HG03045 (cell line): ENCODE results near the gene TPH2.

Experiments used
- ATAC-seq: cut with Tn5 transposase; IDR thresholded peaks from one replicate; pipeline ENCODE4 v1.9.1; 2021; ENCODE audit warnings: mild to moderate bottlenecking, moderate library complexity; ENCODE audit not compliant: unreplicated experiment

TPH2 gene

DNA sequence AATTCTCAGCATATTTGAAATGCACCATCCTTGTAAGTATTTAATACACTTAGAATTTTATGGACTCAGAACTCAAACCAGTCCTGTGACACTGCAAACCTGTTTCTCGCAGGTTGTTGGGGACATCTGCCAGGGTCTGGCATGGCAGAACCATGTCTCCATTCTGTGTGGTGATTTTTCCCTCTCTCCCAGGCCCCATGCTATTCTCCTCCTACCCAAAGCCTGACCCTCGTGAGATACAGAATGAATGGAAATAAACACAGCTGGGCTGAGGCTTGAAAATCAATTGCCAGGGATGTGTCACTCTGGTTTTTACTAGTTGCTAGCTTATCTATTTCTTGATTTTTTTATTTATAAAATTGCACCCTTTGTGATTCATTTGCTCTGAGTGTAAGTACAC, 19.8 kb downstream of the TPH2 start:
- no peak for ATAC-seq

DNA sequence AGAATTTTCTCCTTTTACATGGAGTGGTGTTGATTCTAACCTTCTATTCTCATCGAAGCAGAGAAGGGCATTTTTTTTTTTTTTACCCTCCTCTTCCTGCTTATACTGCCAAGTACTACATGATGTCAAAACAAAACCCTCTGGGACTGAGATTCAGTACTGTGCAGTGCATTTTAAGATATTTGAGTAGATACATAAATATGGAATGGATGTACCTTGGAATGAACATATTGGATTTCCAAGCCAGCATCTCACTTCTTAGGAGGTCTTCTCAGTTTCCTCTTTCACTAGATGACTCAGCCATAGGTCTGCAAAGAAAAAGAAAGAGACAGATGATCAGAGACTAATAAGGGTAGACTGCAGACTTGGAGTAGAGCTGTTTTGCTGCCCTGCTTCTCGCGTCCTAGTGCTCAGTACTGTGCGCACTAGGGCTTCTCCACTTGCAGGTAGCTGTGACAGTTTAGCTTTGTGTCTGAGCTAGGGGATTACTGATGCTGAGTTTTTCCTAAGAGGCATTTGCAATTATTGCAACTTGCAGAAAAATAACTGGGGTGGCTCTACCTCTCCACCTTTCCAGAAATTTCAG, 20.4 kb downstream of the TPH2 start:
- no peak for ATAC-seq

DNA sequence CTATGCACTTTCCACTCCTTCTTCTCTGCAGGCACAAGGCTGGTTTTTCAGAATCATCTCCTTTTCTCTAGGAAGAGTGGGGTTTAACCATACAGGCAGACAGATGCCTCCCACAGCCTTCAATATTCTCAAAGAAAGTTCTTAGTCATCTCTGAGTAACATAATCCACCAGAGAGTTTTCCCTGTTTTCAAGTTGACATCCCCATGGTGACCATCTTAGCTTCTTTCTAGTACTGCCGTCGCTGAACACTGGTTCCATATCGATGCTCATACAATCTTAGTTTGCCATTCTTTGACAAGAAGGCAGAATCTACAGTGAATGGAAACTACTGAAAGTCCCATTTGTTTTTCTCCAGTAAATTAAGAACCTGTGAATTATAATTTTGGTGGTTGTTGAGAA, 28.6 kb downstream of the TPH2 start:
- ATAC-seq: no peak

DNA sequence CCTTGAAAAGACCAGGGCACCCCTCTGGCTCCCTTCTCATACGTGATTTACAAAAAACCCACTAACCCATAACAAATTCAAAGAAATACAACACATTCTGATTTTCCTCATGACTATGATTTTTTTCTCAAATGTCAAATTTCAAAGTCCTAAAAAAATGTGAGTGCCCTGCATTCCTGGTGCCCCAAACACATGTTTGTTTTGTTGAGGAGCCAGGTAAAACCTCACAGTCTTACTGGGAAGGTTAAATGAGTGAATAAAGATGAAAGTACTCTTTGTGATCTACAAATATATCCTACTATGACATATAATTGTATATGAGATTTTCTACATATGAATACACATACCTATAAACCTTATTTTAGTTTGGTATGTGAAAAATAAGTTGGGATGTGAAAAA, 30.7 kb downstream of the TPH2 start:
- ATAC-seq: no peak

DNA sequence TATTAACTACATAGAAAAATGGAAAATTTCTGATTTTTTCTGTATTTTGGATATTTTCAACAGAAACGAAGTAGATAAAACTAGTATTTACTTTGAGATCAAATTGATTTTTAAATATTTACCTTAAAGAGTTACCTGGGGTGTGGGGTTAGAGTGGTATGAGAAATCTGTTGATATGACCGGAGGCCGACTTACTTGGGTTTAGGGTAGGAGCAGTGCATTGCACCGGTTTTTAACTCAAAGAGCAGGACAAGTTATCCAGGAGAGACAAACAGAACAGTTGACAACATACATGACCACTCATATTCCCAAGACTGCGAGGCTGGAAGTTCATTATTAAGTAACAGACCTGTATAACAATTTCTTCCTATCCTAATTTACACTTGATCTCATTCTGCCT, 31.4 kb downstream of the TPH2 start:
- no peak for ATAC-seq

DNA sequence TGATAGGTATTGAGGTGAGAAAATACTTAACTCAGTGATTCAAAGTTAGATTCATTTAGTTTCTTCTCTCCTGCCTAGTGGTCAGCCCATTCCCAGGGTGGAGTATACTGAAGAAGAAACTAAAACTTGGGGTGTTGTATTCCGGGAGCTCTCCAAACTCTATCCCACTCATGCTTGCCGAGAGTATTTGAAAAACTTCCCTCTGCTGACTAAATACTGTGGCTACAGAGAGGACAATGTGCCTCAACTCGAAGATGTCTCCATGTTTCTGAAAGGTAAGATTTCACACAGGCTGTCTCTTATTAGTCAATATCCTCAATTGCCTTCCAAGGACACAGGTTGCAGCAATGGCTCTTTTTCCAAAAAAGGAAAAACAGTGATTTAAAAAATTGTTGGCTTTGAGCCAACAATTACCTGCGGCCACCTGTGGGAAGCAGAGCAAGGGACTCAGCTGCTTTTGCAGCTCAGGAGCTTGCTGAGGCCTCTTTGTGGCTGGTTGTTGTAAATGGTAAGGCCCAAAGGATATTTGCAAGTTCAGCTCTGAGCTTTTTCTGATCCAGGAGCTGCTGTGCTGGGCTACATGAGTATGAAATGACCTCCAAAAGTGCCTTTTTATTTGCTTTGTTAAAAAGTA, 33.9 kb downstream of the TPH2 start:
- ATAC-seq: no peak

DNA sequence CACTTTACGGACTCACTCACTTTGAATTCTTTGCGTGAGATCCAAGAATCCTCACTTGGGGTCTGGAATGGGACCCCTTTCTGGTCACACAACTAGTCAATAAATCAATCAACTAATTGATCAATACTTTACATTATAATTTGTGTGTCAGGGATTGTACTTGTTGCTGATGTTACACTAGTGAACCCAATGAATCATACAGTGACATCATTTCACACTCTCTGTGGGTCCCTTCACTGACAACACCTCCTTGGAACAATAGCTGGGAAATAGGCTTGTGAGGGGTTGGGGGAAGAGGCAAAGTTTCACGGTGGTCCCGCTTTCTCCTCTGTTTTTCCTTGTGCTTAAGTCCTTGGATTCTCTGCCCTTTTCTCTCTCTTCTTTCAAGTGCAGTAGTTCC, 35.0 kb downstream of the TPH2 start:
- ATAC-seq: no peak

DNA sequence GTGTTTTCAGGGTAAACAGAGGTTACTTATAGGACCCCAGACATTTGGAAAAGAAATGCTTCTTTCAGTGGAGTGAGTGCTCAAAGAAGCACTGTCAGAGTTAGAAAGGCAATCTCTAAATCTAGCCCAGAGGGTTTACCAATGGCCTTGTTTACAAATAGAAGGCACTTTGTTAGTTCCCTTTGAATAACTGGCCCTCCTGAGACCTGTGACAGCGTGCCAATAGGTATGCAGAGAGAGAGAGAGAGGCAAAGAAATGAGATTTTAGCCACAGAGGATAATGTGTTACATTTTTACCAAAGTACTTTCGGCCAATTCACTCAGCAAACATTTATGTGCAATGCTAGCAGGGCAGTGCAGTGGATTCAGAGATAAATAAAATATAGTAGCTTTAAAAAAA, 41.9 kb downstream of the TPH2 start:
- ATAC-seq: no peak

DNA sequence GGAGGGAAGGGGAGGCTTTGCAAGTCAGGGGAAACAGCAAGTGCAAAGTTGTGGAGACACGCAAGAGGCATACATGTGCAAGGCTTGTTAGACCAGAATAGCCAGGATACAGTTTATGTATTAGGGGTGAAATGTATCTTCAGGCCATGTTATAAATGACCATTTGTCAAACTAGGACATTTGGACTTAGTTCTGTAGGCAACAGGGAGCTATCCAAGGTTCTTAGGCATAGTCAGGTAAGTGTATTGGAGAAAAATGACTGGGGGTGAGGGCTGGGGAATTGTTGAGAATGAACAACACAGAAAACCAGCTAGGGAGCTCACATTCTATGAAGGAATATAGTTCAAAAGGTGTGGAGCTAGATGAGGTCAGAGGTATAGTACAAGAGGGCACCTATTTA, 42.5 kb downstream of the TPH2 start:
- no peak for ATAC-seq

DNA sequence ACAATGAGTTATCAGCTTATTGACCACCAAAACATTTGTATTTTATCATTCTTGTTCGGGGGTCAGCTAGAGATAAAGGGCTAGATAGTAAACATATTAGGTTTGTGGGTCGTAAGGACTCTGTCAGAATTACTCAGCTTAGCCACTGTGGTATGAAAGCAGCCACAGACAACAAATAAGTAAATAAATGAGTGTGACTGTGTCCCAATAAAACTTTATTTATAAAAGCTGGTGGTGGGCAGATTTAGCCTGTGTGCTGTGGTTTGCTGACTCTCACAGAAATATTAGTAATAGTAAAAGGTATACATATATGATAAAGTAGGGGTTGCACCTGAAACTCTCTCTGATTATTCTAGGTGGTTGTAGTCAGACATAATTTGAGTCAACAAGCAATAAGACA, 56.1 kb downstream of the TPH2 start:
- no peak for ATAC-seq

DNA sequence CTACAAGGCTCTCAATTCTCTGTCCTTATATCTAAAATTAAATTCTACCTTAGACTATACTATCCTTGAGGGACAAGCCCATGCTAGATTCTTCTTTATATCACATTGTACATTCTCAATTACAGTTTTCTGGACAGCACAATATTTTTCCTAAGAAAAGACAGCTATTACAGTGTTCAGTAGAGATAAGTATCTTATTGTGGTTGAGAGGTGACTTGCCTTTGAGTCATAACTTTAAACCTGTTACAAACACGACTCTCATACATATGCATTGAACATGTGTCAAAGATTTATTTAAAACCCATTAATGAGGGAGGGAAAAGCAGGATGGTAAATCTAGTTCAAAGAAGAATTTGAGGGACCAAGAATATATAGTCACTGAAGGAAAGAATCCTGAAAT, 61.1 kb downstream of the TPH2 start:
- no peak for ATAC-seq

DNA sequence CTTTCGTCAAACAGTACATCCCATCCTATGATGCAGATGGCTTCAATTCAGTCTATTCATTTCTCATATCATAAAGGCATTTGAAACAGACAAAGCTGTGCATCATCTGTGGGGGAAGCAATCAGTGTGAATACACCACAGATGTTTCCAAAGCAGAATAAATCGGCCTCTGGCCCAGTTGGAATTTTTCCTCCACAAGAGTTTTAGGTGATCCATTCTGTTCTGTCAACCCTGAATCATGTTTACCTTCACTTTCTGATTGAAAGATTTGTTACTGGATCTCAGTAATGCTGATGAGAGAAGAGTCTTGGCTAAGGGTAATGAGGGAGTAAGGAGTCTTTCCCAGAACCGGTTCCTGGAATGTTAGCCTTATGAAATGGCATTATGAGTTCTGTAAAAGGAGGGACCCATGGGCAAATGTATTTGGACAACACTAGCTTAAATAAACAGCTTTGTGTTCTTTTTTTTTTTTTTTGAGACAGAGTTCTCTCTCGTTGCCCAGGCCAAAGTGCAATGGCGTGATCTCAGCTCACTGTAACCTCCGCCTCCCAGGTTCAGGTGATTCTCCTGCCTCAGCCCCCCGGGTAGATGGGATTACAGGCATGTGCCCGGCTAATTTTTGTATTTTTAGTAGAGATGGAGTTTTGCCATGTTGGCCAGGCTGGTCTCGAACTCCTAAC, 62.5 kb downstream of the TPH2 start:
- no peak for ATAC-seq

DNA sequence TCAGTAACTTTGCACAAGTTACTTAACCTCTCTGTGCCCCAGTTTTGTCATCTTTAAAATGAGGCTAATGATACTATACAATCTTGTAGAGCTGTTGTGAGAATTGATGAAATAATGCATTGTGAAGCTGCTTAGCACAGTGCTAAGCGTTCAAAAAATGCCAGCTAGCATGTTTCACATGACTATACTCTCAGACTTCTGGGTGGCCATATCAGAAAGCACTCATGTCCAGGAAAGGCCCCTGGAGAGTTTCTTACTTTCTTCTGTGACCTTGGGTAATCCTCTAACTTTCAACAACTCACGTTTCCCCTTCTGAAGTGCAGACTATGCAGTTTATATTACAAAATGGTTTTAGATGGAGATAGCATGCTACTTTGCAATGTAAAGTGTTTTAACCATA, 68.1 kb downstream of the TPH2 start:
- no peak for ATAC-seq

DNA sequence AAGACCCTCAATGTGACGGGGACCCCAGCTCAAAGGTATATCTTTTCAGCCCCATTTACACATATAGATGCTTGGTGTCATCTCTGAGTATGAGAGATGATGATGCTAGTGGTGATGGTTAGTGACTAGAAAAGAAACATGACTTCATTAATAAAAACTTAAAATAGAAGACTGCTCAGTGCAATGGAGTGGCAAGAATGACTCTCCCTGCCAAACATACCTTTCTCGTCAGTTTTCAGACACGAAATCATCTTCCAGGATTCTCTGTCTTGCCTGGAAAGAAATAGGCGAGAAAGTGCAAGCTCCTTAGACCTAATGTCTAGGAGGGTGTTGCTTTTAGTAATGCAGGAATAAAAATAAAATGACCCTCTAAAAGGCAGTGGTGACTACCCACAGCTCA, 71.7 kb downstream of the TPH2 start:
- no peak for ATAC-seq

DNA sequence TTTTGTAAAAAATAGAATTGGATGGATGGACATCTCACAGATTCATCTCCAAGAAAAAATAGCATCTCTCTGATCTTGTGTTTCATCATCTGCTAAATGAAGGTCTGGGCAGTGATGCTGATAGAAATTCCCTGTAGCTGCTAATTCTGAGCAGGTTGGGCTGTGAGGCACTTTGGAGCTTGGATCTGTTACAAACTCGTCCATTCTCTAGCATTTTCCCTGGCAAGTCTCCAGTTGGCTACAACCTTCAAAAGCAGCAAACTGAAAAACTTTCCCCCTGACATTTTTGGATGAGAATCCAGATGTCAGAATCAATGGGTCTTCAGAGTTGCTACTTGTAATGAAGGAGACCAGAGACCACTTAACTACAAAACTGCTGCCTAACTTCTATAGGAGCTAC, 72.7 kb downstream of the TPH2 start:
- ATAC-seq: no peak

DNA sequence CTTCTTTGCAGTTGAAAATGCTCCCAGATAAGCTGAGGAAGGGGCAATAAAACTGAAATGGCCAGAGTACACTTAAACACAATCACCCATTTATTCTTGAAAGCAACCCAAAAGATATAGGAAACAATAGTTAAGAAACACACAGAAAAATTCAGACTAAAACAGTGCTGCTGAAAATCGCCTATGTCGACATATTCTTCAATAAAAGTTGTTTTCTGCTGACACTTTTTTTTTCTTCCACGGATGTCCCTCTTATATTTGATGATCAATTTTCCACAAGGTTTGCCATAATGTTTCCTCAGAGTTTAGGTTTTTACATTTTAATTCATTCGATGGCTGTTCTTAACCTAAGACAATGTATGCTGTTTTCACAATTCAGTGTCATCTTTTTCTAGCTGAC, 74.2 kb downstream of the TPH2 start:
- ATAC-seq: no peak

DNA sequence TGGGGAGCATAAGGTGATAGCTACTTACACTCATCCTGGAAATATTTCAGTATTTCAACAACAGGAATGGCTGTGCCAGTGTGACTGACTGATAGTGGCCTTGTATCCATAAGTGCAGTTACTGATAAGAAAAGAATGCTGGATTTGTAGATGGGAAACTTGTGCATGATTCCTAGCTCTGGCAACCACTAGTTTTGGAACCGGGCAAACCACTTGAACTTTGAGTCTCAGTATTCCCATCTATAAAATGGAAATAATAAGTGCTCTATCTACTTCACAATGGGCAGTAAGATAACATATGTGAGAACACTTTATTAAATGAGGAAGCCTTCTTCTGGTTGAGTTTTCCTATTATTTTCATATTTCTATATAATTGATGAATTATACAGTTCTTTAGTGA, 77.2 kb downstream of the TPH2 start:
- no peak for ATAC-seq

DNA sequence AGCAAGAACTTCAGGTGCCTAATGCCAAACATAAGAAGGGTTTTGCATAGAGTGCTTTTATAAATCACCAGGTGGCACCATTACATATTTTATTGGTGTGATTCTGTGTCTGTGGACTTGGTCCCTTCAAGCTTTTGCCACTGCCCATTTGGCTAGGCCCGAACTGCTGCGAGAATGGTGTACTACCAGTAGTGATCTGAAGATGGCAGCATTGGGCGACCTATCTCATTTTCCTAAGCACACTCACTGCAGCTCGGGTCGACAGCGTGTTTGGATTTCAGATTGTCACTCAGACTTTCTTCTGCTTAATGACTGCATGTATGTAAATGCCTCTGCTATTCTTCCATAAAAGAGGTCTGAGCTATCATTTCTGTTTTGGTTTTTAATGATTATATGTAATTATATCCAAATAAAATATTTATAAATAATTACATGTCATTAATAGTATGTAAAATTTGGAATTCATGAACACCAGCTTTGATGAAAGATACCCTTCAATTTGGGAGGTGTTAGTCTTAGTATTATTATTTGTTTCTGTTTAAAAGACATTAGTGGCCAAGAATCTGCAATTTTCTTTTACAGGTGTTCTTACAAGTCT, 78.5 kb downstream of the TPH2 start:
- ATAC-seq: peak; percentile 95

DNA sequence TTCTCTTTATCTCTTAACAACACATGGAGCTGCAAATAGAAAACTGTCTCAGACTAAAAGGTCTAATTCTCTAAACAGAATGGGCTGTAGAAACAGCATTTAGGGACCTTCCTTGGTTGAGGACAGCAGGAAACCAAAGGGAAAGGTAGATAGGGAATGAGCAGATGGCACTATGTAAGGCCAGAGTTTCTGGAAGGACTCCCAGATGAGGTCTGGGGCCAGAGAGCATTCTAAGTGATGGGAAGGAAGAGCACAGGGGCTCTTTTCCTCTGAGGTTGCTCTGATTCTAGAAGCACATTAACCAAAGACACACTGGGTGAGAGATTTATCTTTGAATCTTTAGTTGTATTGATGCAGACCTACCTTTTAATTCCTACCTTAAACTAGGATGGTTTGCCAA, 79.4 kb downstream of the TPH2 start:
- no peak for ATAC-seq

DNA sequence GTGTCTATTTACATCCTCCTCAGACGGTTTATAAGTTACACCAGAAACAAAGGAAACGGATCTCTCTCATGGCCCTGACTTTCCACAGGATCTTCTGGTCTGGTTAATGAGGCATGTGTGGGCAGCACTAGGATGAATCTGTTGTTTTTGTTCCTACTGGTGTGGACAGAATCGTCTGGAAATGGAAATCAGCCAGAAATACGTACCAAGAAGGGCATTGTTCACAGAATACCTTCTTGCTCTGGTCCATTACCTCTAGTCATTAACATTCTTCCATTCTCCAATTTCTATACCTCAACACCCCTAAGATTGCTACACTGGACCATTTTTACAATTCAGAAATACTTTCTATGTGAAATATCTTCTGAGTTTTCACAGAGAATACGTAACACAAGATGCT, 86.0 kb downstream of the TPH2 start:
- ATAC-seq: no peak

DNA sequence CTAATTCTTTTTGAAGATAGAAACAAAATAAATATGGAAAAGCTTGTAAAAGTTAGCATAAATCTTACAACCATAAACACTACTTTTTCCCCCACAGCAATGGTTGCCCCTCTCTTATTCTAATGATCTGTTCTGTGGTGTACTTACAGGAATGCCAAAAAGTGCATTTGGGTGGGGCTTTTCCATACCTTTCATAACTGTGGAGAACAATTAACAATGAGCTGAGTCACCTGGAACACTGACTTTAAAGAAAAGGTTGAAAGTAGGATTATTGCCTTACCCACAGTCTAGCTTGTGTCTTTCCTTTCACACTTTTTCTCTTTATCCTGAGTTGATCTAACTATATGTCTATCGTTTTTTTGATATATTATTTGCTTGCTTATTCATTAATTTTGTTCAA, 86.9 kb downstream of the TPH2 start:
- ATAC-seq: no peak

DNA sequence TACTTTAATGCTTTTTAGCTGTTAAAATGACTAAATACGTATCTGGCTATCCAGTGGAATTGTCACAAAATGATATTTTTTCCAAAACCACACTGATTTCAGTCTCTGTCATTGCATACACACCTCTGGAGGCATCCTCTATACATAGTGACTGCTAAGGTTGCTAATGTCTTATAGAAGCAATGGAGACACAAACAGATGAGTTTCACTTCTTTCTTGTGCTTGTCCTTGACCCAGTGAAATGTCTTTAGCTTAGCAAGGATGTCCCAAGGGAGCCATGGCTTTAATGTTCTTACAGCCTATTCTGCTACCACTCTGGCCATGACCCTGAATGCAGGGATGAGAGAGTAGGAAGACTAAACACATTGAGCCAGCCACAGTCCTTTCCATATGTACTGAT, 90.3 kb downstream of the TPH2 start:
- ATAC-seq: no peak
